Urinary bladder (tissue), 4 donors: Measurements from ENCODE around the gene CAPN11. TPM values are rescaled to one million over a fixed set of nuclear protein-coding genes. Genes with fewer than 3 reads are reported as not detected.
"Not testable (repeated sequence)": the region's sequence is repeated elsewhere in the genome, so short reads cannot be mapped to it uniquely, and the experiment has no call there.

Source experiments
- DNase-seq: peaks from one replicate; pipeline ENCODE4 v3.0.0-alpha.2; 2015; ENCODE audit errors: extremely low spot score
- H3K27ac ChIP-seq: one replicate; pipeline ENCODE4 v1.5.1; 2013; ENCODE audit warnings: low read depth, mild to moderate bottlenecking, moderate library complexity
- H3K36me3 ChIP-seq: one replicate; pipeline ENCODE4 v1.6.1; 2013; ENCODE audit warnings: mild to moderate bottlenecking, moderate library complexity; ENCODE audit not compliant: insufficient read depth
- H3K4me1 ChIP-seq: one replicate; pipeline ENCODE4 v1.6.1; 2013; ENCODE audit warnings: mild to moderate bottlenecking, moderate library complexity; ENCODE audit not compliant: insufficient read depth
- H3K4me3 ChIP-seq: one replicate; pipeline ENCODE4 v1.5.1; 2013; ENCODE audit warnings: low read depth, low read length
- WGBS: extraction: QIAGEN DNeasy Blood & Tissue Kit; methylation state at CpG from one replicate; pipeline ENCODE4 v1.1.7; 2013; 5-methylcytosine and 5-hydroxymethylcytosine counted together
- polyA plus RNA-seq: library from polyadenylated mRNA; stranded (reverse); fragments of 200-250 nt; gene quantifications from one replicate; pipeline ENCODE4 v1.2.3, GENCODE V29; 2013
- total RNA-seq: library from RNA; depleted of rRNA; stranded (reverse); fragments of >200 nt; gene quantifications from one replicate; pipeline ENCODE4 v1.2.3, GENCODE V29; 2014
- donor health status: healthy with polysubstance abuse.
- donor health status: healthy.

The CAPN11 gene
- total and polyA plus RNA-seq, 2 donors = 0.53 to 1.1 TPM

DNA sequence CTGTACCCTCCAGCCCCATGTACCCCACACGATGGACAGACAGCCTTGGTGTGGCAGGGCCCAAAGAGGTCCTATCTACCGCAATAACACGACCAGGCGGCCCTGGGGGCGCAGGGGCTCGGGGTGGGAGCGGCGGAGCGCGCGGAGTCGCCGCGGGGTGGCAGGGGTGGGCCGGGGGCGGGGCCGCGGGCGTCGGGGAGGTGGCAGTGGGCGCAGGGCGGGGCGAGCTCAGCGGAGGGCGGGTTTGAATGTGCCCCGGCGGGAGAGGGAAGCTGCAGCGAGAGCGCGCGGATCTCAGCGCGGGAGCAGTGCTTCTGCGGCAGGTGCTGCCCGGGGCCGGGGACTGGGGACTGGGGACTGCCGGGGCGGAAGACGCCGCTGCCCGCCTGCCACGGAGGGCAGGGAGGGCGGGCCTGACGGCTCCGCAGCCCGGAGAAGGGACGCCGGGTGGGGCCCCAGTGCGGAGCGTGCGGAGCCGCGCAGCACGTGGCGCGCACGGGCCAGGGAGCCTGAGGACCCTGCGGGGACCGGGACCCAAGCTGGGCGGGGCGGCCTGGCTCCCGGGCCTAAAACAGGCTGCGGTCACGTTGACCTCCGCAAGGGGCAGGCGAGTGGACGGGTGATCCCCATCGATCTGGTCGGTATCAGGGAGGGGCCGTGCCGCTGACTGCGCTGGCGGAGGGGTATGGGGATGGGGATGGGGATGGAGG is 64.9 kb downstream of the CAPN11 start, which contains the start of gene SLC29A1:
Gene SLC29A1 (plus strand): TSS at position 277 of the 710 bp plus-strand sequence. CDS start 3,719 bp downstream, outside the sequence.
- no peaks in the 10 kb centered on the region for H3K36me3 ChIP-seq
- DNase-seq = no peak
- peak within 1 kb of the TSS; percentile 63 for H3K27ac ChIP-seq
- no peaks in the 10 kb centered on the region for H3K4me1 ChIP-seq
- peak within 1 kb of the TSS; percentile 48 for H3K4me3 ChIP-seq
- WGBS = 1% methylated on average over 72 of the region's 73 CpGs

DNA sequence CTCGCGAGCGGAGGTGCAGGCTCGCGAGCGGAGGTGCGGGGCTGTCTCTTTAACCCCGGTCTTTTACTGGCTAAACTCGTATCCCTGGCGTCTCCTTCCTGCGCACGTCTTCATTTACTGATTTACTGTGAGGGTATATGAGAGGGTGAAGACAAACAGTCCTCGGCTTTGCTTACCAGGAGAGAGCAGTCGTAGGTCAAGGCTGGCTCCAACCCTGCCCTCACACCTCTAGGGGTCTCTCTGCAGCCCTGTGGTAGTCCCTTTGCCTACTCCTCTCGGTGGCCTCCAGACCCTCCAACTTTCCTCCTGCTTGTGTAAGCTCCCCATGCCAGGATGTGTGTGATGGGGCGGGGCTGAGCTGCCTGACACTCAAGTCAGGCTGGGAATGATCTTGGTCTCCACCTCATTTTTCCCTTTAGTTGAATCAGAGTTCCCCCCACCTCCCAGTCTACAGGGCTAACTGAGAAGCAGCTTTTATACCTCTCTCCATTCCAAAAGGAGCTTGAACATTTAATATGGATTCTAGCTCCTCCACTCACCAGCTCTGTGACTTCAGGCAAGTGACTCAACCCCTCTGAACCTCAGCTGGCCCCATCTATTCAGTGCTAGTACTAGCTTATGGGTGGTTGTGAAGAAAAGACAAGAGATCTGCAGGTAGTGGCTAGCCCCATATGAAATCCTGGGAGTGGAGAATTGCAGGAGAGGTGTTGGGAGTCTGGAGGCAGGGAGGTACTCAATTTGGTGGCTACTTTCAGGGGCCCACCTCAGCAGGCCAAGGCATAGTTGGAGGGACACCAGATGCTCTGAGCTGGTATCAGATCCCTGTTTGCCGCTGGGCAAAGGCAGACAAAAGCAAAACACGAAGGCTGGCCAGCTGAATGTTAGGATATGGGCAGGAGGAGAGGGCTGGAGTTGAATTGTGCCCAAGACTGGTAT is 65.7 kb downstream of the CAPN11 start:
- Histone ChIP-seq H3K4me1 (no peaks in the 10 kb centered on the region), H3K27ac (no peak overlapping the region), H3K36me3 (no peaks in the 10 kb centered on the region), H3K4me3 (peak overlapping the region; percentile 48)
- no peak for DNase-seq
- 11% methylated on average over 18 of the region's 18 CpGs for WGBS

DNA sequence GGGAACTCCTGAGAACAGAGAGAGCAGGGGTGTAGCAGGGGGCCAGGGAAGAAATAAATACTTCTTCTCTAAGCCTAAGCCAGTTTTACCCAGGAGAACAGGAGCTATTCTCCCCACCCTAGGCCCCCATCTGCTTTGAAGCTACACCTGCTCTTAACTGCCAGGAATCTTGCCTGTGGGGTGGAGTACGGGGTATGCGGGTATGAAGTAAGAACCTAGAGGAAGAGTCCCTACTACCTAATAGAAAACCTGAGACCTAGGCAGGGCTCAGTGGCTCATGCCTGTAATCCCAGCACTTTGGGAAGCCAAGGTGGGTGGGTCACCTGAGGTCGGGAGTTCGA is 66.3 kb downstream of the CAPN11 start:
- Histone ChIP-seq H3K27ac (no peak overlapping the region), H3K36me3 (no peaks in the 10 kb centered on the region), H3K4me3 (no peak overlapping the region), H3K4me1 (no peaks in the 10 kb centered on the region)
- no peak for DNase-seq
- WGBS = 90% methylated on average over 4 of the region's 4 CpGs

DNA sequence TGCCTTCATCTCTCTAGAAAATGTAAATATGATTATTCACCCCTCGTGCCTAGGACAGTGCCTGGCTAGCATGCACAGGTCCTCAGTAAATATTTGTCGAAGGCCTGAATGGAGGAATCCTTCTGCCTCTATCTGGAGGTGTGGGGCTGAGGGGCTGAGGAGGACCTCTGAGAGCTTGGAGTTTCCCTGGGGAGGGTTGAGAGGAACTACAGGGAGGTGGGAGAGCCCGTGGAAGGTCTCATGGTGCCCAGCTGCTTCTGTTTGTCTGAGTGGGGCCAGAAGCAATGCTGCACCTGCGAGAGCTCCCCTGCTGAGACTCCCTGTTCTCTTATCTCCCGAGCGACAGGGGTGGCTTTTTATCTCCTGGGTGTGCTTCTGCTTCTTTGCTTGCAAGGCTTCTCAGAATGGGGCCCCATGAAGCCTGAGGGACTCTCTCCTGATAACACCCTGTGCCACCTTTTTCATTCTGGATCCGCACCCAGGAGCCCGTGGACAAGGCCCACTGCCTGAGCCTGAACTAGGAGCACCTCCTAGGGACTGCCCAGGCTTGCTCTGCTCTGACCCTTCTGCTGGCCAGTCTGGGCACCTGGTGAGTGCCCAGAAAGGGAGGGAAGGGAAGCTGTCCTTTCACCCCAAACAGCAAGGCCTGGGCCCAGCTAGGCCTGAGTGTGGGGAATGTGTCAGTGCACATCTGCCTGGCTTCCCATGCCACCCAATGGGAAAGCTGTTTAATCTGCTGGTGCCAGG is 67.1 kb downstream of the CAPN11 start:
- Histone ChIP-seq H3K4me3 (no peak overlapping the region), H3K36me3 (no peaks in the 10 kb centered on the region), H3K4me1 (no peaks in the 10 kb centered on the region), H3K27ac (no peak overlapping the region)
- 87% methylated on average over 8 of the region's 8 CpGs for WGBS
- no peak for DNase-seq

DNA sequence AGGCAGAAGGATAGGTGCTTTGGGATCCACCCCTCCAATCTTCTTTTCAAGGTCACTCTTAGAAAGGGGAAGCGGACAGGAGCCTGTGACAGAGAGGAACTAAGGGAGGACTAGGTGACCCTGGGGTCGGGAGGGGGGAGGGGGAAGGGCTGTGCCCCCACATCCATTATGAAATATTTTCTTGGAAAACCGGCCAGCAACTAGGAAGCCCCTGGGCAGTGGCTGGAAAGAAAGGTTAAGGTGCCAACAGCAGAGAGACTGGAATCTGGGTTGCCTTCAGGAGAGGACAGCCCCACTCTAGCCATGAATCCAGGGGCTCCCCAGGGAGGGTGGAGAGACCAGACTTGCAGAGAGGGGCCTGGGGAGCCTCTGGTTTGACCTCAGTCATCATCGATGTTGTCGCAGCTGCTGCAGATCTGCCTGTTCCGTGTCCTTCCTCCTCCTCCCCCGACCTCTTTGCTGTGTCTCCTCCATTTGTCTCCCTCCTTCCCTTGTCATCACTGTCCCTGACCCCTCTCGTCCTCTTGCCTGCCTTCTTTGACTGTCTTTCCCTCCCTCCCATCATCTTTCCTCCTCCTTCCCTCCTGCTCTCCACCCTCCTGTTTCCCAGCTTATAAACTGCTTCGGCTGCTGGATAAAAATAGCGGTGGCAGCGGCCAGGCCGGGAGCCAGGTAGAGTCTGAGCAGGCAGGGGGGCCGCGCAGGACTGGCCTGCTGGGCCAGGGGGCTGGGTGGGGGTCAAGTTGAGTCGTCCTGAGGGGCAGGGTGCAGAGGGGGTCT is 67.9 kb downstream of the CAPN11 start:
- DNase-seq = no peak
- Histone ChIP-seq H3K4me1 (no peaks in the 10 kb centered on the region), H3K4me3 (no peak overlapping the region), H3K27ac (no peak overlapping the region), H3K36me3 (no peaks in the 10 kb centered on the region)
- 42% methylated on average over 15 of the region's 15 CpGs for WGBS

DNA sequence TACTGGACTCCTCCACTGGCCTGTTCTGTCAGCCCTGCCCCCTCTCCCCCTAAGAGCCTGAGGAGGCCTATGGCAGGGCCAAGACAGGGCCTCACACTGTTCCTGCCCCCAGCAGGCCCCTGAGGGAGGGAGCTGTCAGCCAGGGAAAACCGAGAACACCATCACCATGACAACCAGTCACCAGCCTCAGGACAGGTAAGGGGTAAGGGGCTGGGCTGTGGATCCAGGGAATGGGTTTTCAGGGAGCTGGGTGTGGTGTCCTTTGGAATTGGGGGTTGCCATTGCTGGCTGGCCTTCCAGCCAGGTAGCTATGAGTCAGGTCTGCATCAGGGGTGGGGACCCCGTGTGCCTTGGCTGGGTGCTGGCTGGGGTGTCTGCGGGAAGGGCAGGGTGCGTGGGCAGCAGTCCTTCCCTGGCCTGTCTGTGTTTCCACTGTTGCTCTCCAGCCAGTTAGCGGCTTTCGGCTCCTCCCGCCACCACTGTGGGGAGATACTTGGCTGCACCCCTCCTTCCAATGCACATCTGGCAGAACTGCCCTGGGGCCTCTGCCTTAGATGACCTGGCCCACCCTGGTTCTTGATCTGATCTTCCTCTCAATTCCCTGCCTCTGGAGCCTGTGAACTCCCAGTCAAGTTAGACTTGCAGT is 68.7 kb downstream of the CAPN11 start:
- no peaks in the 10 kb centered on the region for H3K4me1 ChIP-seq
- 51% methylated on average over 7 of the region's 7 CpGs for WGBS
- DNase-seq = no peak
- no peak overlapping the region for H3K4me3 ChIP-seq
- H3K27ac ChIP-seq = no peak overlapping the region
- H3K36me3 ChIP-seq = no peaks in the 10 kb centered on the region

DNA sequence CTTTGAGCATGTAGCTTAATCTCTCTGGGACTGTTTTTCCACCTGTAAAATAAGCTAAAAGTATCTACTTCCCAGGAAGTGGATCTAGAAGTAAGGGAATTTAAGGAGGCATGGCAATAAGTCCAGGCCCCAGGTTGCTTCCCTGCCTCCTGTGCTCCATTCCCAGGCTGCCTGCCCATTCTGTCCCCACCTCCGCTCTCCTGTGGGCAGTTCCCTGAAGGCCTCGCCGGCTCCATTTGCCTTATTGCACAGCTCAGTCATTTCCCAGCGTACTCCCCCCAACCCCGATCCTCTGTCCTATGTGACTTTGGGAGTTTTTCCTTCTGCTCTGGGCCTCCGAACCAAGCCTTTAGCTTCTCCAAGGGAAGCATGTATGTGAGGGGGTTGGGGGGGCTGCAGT is 69.4 kb downstream of the CAPN11 start:
- Histone ChIP-seq H3K36me3 (no peaks in the 10 kb centered on the region), H3K4me3 (no peak overlapping the region), H3K4me1 (no peaks in the 10 kb centered on the region), H3K27ac (no peak overlapping the region)
- WGBS = 75% methylated on average over 6 of the region's 6 CpGs
- no peak for DNase-seq

DNA sequence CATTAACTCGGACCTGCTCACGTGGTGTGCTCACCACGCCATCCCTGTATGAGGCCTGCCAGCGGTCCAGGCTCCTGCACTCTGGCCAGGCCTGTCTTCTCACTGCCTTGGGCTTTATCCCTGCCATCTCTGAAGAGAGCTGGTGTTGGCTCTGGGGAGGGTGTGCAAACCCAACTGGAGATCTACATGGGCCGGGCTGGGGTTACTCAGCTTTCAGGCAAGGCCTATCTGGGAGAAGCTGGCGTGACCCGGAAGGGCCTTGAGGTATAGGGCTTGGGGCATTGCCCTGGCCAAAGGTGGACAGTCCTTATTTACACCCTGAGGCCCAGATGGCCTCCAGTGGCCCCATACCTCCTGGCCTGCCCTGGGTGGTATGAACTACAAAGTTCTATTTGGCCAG is 69.8 kb downstream of the CAPN11 start:
- Histone ChIP-seq H3K27ac (no peak overlapping the region), H3K4me3 (no peak overlapping the region)
- DNase-seq = no peak

DNA sequence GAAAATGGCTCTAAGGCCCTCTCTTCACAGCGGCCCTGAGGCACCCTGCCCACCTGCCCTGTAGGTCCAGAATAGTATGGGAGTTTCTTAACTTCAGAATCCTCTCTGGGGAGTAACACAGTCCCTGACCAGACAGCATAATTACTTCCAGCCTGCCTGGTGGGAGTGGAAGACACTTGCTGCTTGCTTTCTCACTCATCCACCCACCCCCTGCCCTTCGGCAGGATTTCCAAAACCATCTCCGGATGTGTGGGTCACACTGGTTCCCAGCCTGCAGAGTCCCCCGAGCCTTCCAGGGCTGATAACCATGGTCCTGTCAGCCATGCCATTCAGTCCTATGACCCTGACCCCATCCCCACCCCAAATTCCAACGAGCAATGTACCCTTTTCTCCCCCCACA is 70.2 kb downstream of the CAPN11 start:
- no peak for DNase-seq
- no peak overlapping the region for H3K27ac ChIP-seq
- WGBS = 74% methylated on average over 5 of the region's 5 CpGs
- H3K36me3 ChIP-seq = no peaks in the 10 kb centered on the region
- H3K4me1 ChIP-seq = no peaks in the 10 kb centered on the region
- H3K4me3 ChIP-seq = no peak overlapping the region

More for the DNA sequence above, 69.8 kb downstream of the CAPN11 start:
- WGBS = 85% methylated on average over 7 of the region's 7 CpGs
- Histone ChIP-seq H3K36me3 (no peaks in the 10 kb centered on the region), H3K4me1 (no peaks in the 10 kb centered on the region)

DNA sequence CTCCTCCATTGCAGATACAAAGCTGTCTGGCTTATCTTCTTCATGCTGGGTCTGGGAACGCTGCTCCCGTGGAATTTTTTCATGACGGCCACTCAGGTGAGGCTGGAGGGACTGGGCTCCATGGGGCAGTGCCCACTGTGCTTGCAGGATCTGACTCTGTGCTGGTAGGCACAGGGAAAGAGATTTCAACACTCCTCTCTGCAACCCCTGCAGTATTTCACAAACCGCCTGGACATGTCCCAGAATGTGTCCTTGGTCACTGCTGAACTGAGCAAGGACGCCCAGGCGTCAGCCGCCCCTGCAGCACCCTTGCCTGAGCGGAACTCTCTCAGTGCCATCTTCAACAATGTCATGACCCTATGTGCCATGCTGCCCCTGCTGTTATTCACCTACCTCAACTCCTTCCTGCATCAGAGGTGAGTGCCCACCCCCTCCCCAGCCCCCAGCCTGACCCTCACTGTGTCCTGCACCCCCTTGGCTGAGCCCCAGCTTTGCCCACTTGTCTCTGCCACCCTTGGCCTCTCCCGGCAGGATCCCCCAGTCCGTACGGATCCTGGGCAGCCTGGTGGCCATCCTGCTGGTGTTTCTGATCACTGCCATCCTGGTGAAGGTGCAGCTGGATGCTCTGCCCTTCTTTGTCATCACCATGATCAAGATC is 70.9 kb downstream of the CAPN11 start:
- Histone ChIP-seq H3K27ac (no peak overlapping the region), H3K4me3 (no peak overlapping the region), H3K36me3 (no peaks in the 10 kb centered on the region), H3K4me1 (no peaks in the 10 kb centered on the region)
- no peak for DNase-seq
- WGBS = 90% methylated on average over 11 of the region's 11 CpGs

DNA sequence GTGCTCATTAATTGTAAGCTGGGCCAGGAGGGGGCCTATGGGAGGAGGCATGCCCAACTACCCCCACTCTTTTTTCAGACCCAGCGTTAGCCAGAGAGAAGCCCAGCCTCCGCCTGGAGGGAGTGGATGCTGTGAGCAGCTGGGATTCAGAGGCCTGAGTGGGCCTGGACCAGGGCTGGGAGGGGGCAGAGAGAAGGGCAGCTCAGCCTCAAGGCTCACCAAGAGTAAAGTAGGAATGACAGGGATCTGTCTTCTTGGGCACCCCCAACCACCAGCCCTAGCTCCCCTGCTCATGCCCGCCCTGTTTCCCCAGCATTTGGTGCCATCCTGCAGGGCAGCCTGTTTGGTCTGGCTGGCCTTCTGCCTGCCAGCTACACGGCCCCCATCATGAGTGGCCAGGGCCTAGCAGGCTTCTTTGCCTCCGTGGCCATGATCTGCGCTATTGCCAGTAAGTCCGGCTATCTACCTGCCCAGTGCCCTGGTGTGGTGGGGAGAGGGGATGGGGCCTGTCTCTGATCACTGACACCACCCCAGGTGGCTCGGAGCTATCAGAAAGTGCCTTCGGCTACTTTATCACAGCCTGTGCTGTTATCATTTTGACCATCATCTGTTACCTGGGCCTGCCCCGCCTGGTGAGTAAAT is 71.5 kb downstream of the CAPN11 start:
- no peak overlapping the region for H3K27ac ChIP-seq
- 92% methylated on average over 10 of the region's 10 CpGs for WGBS
- H3K4me1 ChIP-seq = no peaks in the 10 kb centered on the region
- H3K36me3 ChIP-seq = no peaks in the 10 kb centered on the region
- no peak overlapping the region for H3K4me3 ChIP-seq
- no peak for DNase-seq

DNA sequence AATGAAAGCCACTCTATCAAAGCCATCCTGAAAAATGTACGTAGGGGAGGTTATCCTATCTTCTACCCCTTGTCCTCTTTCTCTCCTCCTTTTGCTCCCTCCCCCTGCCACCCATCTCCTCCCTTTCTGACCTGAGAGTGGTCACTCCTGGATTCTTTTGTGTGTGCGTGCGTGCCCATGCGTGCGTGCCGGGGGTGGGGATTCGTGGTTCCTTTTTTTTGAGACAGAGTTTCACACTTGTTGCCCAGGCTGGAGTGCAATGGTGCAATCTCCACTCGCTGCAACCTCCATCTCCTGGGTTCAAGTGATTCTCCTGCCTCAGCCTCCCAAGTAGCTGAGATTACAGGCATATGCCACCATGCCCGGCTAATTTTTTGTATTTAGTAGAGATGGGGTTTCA is 72.8 kb downstream of the CAPN11 start:
- H3K4me3 ChIP-seq, H3K27ac ChIP-seq, H3K36me3 ChIP-seq, DNase-seq, H3K4me1 ChIP-seq: not testable (repeated sequence)
- 83% methylated on average over 9 of the region's 9 CpGs for WGBS
